OCI-LY7 (cell line): ENCODE results near the gene PLCG1. TPM values are rescaled to one million over a fixed set of nuclear protein-coding genes. Genes with fewer than 3 reads are reported as not detected.

Source experiments
- BruUV-seq: library from RNA; stranded (reverse); fragments of 400-500 nt; replicated peaks from 2 replicates; lab custom pipeline; 2021; lab: Mats Ljungman, UMichigan
- CTCF ChIA-PET: fragments of 300-600 bp; sonication (Branson Sonifier 250); formaldehyde crosslinking; loops from one replicate; lab custom pipeline; 2022; ENCODE audit warnings: antibody characterized with exemption; ENCODE audit not compliant: unreplicated experiment; lab: Charles Lee
- POLR2A ChIA-PET: fragments of 300-600 bp; sonication (Branson Sonifier 250); formaldehyde crosslinking; loops from one replicate; lab custom pipeline; 2022; ENCODE audit warnings: antibody characterized with exemption; lab: Charles Lee
- DNase-seq: peaks from one replicate; pipeline ENCODE4 v3.0.0-alpha.2; 2015; ENCODE audit warnings: low spot score
- H2AFZ ChIP-seq: fragments of 200-600 bp; sonication (generic), shearing (Covaris generic); 2 replicates; pipeline ENCODE4 v1.6.1; 2014; ENCODE audit warnings: mild to moderate bottlenecking, antibody characterized with exemption, low read length, moderate library complexity
- H3K27ac ChIP-seq: fragments of 200-600 bp; sonication (generic); 2 replicates; pipeline ENCODE4 v1.5.1; 2014; ENCODE audit warnings: mixed run types, low read depth, mild to moderate bottlenecking, moderate library complexity, low read length, inconsistent platforms; ENCODE audit not compliant: poor library complexity, severe bottlenecking
- H3K36me3 ChIP-seq: fragments of 200-600 bp; sonication (generic); 2 replicates; pipeline ENCODE4 v1.6.1; 2014; ENCODE audit warnings: mild to moderate bottlenecking, antibody characterized with exemption, low read length, moderate library complexity, mixed read lengths; ENCODE audit not compliant: insufficient read depth
- H3K4me1 ChIP-seq: fragments of 200-600 bp; sonication (generic); 2 replicates; pipeline ENCODE4 v1.5.1; 2014; ENCODE audit warnings: mild to moderate bottlenecking, low read length; ENCODE audit not compliant: insufficient read depth, poor library complexity, severe bottlenecking
- H3K4me2 ChIP-seq: fragments of 200-600 bp; sonication (generic); 2 replicates; pipeline ENCODE4 v1.6.1; 2014; ENCODE audit warnings: mild to moderate bottlenecking, low read length
- H3K4me3 ChIP-seq: fragments of 200-600 bp; sonication (generic); 2 replicates; pipeline ENCODE4 v1.5.1; 2014; ENCODE audit warnings: mild to moderate bottlenecking, low read depth, low read length; ENCODE audit not compliant: poor library complexity, severe bottlenecking
- H3K79me2 ChIP-seq: fragments of 200-600 bp; sonication (generic); 2 replicates; pipeline ENCODE4 v1.6.1; 2016; ENCODE audit warnings: low read depth, mild to moderate bottlenecking, low read length, moderate library complexity, mixed read lengths; ENCODE audit not compliant: insufficient read depth
- H3K9me2 ChIP-seq: fragments of 200-600 bp; sonication (generic); 2 replicates; pipeline ENCODE4 v1.6.1; 2016; ENCODE audit warnings: mild to moderate bottlenecking, low read length, mixed read lengths; ENCODE audit not compliant: insufficient read depth
- H3K9me3 ChIP-seq: fragments of 200-600 bp; sonication (generic); 2 replicates; pipeline ENCODE4 v1.6.1; 2014; ENCODE audit warnings: mild to moderate bottlenecking, mixed run types, low read length, mixed read lengths
- H4K20me1 ChIP-seq: fragments of 200-600 bp; sonication (generic); 2 replicates; pipeline ENCODE4 v1.6.1; 2014; ENCODE audit warnings: mild to moderate bottlenecking, antibody characterized with exemption, low read length, moderate library complexity, mixed read lengths; ENCODE audit not compliant: insufficient read depth
- CTCF ChIP-seq: fragments of 200-600 bp; sonication (generic); conservative IDR thresholded peaks from 2 replicates; pipeline ENCODE4 v1.5.1; 2014; ENCODE audit warnings: mild to moderate bottlenecking, antibody characterized with exemption, low read length, moderate library complexity, mixed read lengths
- EZH2phosphoT487 ChIP-seq: fragments of 200-600 bp; sonication (generic); IDR thresholded peaks from 2 replicates; pipeline ENCODE4 v1.6.1; 2018; ENCODE audit warnings: low read depth, borderline replicate concordance, mild to moderate bottlenecking, mixed run types, antibody characterized with exemption, low read length, moderate library complexity, mixed read lengths
- intact Hi-C: fragments of 100-400 bp; cut with micrococcal nuclease; formaldehyde crosslinking; loops from one replicate; pipeline ENCODE4 v1.10.0; 2022; ENCODE audit not compliant: unreplicated experiment
- total RNA-seq, 2 experiments: library from RNA; depleted of rRNA in 1 of 2; stranded (reverse); fragments of >200 nt in 1 of 2; shearing (Covaris generic) in 1 of 2; gene quantifications; 2 replicates each; pipeline ENCODE4 v1.2.3, GENCODE V29; 2014 to 2022

The PLCG1 gene
- total RNA-seq, 2 experiments from 2014 or later: 103 to 121 TPM

- no peaks in the 10 kb centered on the region for H3K9me2 ChIP-seq
- H4K20me1 ChIP-seq: no peaks in the 10 kb centered on the region
- no peaks in the 10 kb centered on the region for H3K4me1 ChIP-seq
- ChIA-PET CTCF (no interaction called here), POLR2A (no interaction called here)
- no peak overlapping the region for H3K27ac ChIP-seq
- no peaks in the 10 kb centered on the region for H3K79me2 ChIP-seq
- intact Hi-C loops: no loop called here
- no peak overlapping the region for H3K4me2 ChIP-seq
- peaks cover 43% of the 10 kb centered on the region for H3K36me3 ChIP-seq
- TF ChIP-seq CTCF: no peak
- TF ChIP-seq EZH2phosphoT487: no peak
- no TSS peak for BruUV-seq
- H3K4me3 ChIP-seq: no peak overlapping the region
- no peak for DNase-seq
- H3K9me3 ChIP-seq: no peaks in the 10 kb centered on the region
- H2AFZ ChIP-seq: no peak overlapping the region
These were observed 41.6 kb downstream of the PLCG1 start for GRCh38 chr20:41178904-41179432.

GRCh38 chr20:41179961-41180360, 42.6 kb downstream of the PLCG1 start:
- H3K27ac ChIP-seq: no peak overlapping the region
- H3K9me3 ChIP-seq: no peaks in the 10 kb centered on the region
- H3K4me2 ChIP-seq: no peak overlapping the region
- DNase-seq: no peak
- H3K36me3 ChIP-seq: peaks cover 33% of the 10 kb centered on the region; the same call in 1 of the 2 replicates
- no peak overlapping the region for H2AFZ ChIP-seq
- no peaks in the 10 kb centered on the region for H3K79me2 ChIP-seq
- POLR2A ChIA-PET: no interaction called here
- CTCF ChIA-PET: no interaction called here
- no peak for TF ChIP-seq CTCF
- TF ChIP-seq EZH2phosphoT487: no peak
- H4K20me1 ChIP-seq: no peaks in the 10 kb centered on the region
- H3K4me1 ChIP-seq: no peaks in the 10 kb centered on the region
- H3K4me3 ChIP-seq: no peak overlapping the region
- intact Hi-C loops: no loop called here
- H3K9me2 ChIP-seq: no peaks in the 10 kb centered on the region
- BruUV-seq: no TSS peak

- no peak overlapping the region for H3K27ac ChIP-seq
- H4K20me1 ChIP-seq: no peaks in the 10 kb centered on the region
- no peak for TF ChIP-seq CTCF
- TF ChIP-seq EZH2phosphoT487: no peak
- H3K79me2 ChIP-seq: no peaks in the 10 kb centered on the region
- ChIA-PET CTCF (no interaction called here), POLR2A (no interaction called here)
- intact Hi-C loops: no loop called here
- H3K9me2 ChIP-seq: no peaks in the 10 kb centered on the region
- no peak overlapping the region for H3K4me2 ChIP-seq
- H3K4me3 ChIP-seq: no peak overlapping the region
- H3K9me3 ChIP-seq: no peaks in the 10 kb centered on the region
- no peak for DNase-seq
- no peak overlapping the region for H2AFZ ChIP-seq
- BruUV-seq: no TSS peak
- peaks cover 25% of the 10 kb centered on the region; the same call in 1 of the 2 replicates for H3K36me3 ChIP-seq
- H3K4me1 ChIP-seq: no peaks in the 10 kb centered on the region
These were observed 43.4 kb downstream of the PLCG1 start for GRCh38 chr20:41180599-41181333.
